Thyroid gland (tissue), 4 donors: ENCODE data around the gene PDE11A.

ENCODE experiments used
- CTCF ChIP-seq, 6 experiments: fragments of 200-600 bp in 3 of 6; fragments of 450-650 bp in 3 of 6; sonication (generic) in 3 of 6; IDR thresholded peaks; one replicate each; pipeline ENCODE4 v1.5.1; 2016 to 2019; ENCODE audit warnings: antibody characterized with exemption in 6 of 6, mild to moderate bottlenecking in 2 of 6, inconsistent platforms in 1 of 6, moderate library complexity in 1 of 6
- POLR2A ChIP-seq, 2 donors: fragments of 450-650 bp; IDR thresholded peaks; one replicate each; pipeline ENCODE4 v1.6.1; 2017; ENCODE audit warnings: antibody characterized with exemption in 2 of 2, mild to moderate bottlenecking in 2 of 2, moderate library complexity in 1 of 2

GRCh38 chr2:177708106-177708505, 364.5 kb downstream of the PDE11A start:
- no peak for TF ChIP-seq POLR2A (IDR thresholded peaks at IDR 0.05)
- TF ChIP-seq CTCF (IDR thresholded peaks at IDR 0.05) = no peak
